ENCODE data around the gene DCAF7.

The DCAF7 gene

GRCh38 chr17:63544467-63545301 lies 5.6 kb upstream of the DCAF7 start:
- DNase-seq (ENCODE audit: low read depth), result no peak

- no peak for DNase-seq (ENCODE audit: low read depth)
Observed at GRCh38 chr17:63546308-63547082, 3.8 kb upstream of the DCAF7 start.

DNA sequence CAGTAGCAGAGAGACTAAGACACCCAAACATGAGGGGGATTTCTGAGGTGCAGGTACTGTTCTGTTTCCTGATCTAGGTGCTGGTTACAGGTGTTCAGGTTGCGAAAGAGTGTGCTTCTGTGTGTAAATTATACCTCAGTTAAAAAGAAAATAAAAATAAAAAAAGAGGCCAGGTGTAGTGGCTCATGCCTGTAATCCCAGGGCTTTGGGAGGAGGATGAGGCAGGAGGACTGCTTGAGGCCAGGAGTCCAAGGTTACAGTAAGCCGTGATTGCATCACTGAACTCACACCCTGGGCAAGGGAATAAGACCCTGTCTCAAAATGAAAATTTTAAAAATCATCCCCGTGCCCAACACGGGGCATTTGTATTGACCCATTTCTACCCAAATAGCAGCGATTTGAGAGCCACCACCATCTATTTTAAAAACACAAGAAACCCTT lies 3.2 kb upstream of the DCAF7 start:
- no peak for DNase-seq (ENCODE audit: low read depth)

GRCh38 chr17:63549289-63549945 lies 860 bp upstream of the DCAF7 start:
- no peak for DNase-seq (ENCODE audit: low read depth)

DNA sequence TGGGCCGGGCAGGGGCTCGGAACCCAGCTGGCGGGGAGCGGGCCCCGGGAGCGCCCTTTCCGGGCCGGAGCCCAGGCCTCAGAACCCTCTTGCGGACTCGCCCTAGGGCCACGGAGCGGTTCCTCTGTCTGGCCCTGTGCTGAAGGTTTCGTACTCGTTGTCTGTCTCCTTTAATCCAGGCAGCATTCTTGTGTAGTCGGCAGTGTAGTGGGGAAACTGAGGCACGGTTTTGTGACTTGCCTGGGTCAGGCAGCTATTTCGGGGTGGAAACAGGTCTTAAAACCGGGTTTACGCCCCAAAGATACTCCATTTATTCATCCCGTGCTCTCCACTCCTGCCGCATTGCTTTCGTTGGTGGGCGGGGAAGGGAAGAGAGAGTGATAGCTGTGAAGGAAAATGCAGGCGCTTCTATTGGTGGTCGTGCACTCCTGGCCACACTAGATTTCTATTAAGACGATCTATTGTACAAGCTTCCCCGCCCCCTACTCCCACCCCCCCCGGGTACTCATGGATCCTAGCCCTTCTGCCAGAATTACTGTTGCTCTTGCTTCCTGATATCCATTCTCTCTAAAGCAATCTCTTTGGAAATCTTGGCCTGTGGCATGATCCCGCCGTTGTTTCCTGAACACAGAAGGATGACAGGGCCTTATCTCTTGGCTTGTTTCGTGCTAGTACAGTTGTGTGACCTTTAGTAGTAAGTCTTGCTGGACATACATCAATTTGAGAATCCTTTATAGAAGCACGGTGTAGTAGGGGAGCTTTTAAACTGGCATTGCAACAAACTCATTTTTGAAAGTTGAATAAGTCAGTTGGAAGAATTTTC lies 751 bp downstream of the DCAF7 start:
- no peak for DNase-seq (ENCODE audit: low read depth)

GRCh38 chr17:63552211-63552610 lies 1.9 kb downstream of the DCAF7 start:
- no peak for DNase-seq (ENCODE audit: low read depth)

DNA sequence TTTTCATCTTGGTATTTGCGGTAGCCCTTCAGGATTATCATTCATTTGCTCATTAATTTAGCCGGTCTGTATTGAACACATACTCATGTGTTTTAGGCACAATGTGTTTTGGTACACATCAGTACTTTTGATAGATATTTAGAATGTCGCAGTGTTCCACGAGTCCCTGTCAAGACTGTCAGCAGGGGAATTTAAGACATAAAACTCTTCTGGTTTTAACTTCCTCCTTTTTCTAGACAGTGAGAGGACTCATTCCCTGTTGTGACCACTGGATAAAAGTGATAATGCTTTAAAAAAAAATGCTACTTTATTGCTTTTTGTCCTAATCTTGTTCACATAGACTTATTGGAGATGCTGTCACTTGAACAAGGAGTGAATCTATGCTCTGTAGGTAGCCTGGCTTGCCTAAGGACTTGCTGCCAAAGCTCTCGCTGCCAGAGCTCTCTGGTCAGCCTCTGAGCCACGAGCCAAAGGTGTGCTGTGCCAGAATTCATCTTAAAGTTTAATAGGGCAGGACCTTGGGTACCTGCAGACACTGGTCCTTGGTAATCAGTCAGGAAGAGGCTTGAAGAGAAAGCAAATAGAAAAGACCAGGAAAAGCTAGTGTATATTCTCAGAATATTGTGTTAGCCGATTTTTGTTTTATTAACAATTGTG lies 5.4 kb downstream of the DCAF7 start:
- DNase-seq (ENCODE audit: low read depth), result no peak

DNA sequence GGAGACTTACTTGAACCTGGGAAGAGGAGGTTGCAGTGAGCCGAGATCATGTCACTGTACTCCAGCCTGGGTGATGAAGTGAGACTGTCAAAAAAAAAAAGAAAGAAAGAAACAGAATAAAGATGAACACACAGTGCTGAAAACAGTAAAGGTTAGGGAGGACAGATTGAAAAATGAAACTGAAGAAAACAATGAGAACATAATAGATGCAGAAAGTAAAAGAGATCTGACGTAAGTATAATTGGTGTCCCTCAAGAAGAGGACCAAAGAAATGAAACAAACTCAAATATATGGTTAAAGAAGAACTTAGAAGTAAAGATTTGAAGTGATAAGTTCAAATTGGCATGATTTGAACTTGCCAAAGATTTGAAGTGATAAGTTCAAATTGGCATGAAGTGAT lies 7.1 kb downstream of the DCAF7 start:
- no peak for DNase-seq (ENCODE audit: low read depth)

DNA sequence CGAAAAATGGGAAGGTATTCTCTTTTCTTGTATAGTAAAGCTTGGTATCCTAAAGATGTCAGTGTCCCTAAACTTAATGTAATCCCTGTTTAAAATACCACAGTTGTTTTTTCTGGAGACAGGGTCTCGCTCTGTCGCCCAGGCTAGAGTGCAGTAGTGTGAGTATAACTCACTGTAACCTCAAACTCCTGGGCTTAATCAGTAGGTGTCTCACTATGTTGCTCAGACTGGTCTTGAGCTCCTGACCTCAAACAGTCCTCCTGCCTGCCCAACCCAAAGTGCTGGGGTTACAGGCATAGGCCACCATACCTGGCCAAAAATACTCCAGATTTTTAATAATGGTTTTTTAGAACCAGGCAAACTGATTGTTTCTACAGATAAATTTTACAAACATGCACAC lies 8.2 kb downstream of the DCAF7 start:
- DNase-seq (ENCODE audit: low read depth), result no peak

DNA sequence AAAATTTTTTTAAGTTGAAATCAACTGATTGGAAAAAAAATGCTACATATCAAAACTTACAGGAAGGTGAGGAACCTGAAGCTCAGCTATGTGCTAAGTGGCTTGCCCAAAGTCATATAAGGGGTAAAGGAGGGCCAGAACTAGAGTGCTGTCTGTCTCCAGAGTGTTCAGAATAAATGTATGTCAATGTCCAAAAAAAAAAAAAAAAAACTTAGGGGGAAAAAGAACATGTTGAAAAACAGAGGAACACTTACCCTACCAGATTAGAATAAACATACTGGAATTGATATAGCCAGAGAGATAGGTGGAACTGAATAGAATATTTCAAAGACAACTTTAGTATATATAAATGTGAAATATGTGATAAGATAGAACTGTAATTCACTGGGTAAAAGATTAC lies 11.5 kb downstream of the DCAF7 start:
- DNase-seq (ENCODE audit: low read depth), result no peak

DNA sequence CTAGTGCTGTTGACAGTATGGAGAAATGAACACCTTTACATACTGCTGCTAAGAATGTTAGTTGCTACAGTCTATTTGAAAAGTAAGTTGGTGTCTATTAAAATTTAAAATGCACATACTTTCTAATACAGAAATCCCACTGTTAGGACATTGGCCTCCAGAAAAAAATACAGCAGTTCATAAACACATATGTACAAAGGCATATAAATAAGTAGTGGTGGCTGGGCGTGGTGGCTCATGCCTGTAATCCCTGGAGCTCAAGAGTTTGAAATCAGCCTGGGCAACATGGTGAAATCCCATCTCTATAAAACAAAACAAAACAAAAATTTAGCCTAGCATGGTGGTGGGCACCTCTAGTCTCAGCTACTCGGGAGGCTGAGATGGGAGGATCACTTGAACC lies 13.1 kb downstream of the DCAF7 start:
- DNase-seq (ENCODE audit: low read depth), result no peak

- no peak for DNase-seq (ENCODE audit: low read depth)
Observed at GRCh38 chr17:63564562-63564961, 14.3 kb downstream of the DCAF7 start.

DNA sequence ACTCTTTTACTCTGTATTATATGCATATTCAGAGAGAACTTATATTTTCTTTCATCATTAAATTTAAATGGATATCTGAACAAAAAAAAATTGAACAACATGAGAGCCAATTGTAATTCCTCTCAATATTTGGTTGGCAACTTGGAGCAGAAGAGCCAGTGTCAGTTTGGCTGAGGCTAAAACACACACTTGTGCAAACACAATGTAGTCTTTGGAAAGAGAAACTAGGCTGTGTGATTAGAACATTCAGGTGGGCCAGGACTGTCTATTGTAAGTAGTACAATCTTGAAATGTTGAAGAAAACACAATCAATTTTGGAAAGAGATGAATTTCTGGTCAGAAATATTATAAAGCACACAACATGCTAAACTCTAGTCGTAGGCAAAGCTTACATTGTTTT lies 17.0 kb downstream of the DCAF7 start:
- no peak for DNase-seq (ENCODE audit: low read depth)

GRCh38 chr17:63568563-63568962 lies 18.3 kb downstream of the DCAF7 start:
- DNase-seq (ENCODE audit: low read depth), result no peak

DNA sequence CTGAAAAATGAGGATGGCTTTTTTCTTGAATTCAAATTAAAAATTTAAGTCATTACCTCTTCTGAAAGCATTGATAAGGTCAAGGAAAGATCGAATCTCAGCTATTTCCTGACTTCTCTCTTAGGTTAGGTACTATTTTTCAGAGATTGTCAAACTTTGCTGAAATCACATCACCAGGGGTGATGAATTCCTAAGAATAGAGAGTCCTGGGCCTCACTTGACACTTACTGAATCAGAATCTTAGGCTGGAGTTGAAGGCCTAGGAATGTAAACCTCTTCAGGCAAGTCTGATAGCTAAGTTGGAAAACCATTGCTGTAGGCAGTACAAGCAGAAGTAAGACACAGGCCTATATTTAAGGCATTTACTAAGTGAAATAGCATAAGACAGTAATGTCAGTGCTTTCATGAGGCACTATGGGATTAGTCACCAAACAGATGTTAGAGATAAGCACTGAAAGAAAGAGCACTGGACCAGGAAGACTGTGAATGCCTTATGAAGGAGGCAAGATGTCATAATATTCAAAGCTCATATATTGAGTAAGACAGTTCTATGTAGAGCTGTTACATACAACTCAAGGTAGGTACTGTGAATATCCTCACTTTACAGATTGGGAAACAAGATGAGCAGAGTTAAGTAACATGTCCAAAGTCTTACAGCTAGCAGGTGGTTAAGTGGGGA lies 21.5 kb downstream of the DCAF7 start:
- DNase-seq (ENCODE audit: low read depth), result no peak

DNA sequence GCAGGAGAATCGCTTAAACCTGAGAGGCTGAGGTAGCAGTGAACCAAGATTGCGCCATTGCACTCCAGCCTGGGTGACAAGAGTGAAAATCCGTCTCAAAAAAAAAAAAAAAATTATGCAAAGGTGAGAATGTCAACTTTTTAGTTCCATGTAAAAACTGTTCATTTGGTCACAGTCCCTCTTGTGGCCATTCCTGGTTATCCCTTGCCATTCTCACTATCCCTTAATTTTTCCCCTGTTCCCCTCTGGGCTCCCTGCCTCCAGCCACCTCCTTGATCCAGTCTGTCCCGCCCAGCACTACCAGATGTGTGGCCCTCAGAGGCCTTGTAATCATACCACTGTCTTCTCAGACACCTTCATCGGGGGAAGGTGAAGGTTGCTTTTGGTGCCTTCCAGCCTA lies 23.4 kb downstream of the DCAF7 start:
- no peak for DNase-seq (ENCODE audit: low read depth)

GRCh38 chr17:63578027-63578768 lies 27.9 kb downstream of the DCAF7 start:
- DNase-seq (ENCODE audit: low read depth), result no peak

GRCh38 chr17:63578769-63579111 lies 28.5 kb downstream of the DCAF7 start:
- DNase-seq (ENCODE audit: low read depth), result no peak

- no peak for DNase-seq (ENCODE audit: low read depth)
Observed at GRCh38 chr17:63579633-63580032, 29.4 kb downstream of the DCAF7 start.

DNA sequence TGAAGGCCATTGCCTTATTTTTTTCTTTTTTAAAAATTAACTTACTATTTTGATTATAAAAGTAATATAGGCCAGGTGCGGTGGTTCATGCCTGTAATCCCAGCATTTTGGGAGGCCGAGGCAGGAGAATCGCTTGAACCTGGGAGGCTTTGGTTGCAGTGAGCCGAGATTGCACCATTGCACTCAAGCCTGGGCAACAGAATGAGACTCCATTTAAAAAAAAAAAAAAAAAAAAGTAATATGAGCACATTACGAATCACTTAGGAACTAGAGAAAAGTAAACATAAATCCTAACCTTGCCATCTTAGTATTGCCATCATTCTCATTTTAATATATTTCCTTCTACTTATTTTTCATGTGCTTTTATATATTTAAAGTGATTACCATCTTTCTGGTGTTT lies 37.5 kb downstream of the DCAF7 start:
- DNase-seq (ENCODE audit: low read depth), result no peak
